GM12864 (cell line): Measurements from ENCODE around the gene PAX3.

ENCODE experiments used
- DNase-seq: peaks from one replicate; pipeline ENCODE4 v3.0.0-alpha.2; 2011; ENCODE audit warnings: low read depth
- H3K4me3 ChIP-seq: 2 replicates; pipeline ENCODE4 v1.5.1; 2011; ENCODE audit warnings: mild to moderate bottlenecking, low read depth, low read length, control low read depth
- TF ChIP-seq, protein P1 (sequence below): IDR thresholded peaks from 2 replicates; pipeline ENCODE4 v1.5.1; 2011; ENCODE audit warnings: low read depth, mild to moderate bottlenecking, moderate library complexity, low read length, control low read depth, inconsistent platforms; ENCODE audit errors: missing control alignments

PAX3 gene

DNA sequence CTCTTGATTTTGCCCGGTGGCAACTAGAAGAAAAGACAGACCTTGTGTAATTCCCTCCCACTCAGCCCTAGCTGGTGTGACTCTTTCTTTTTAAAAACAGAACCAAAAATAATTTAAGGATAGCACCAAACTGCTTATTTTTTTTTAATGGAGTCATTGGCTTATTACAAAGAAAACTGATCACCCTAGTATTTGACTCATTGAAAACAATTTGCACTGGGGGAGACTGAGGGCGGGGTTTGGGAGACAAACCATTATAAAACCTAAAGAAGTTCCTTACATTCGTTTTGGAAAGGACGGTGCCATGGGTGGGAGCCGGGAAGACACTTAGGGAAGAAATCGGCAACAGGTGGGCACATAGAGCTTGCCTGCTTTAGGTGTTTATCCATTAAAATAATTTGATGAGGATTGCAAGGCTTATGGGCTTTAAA, 2.5 kb downstream of the PAX3 start:
- no peak for DNase-seq
- H3K4me3 ChIP-seq = no peak overlapping the region
- TF ChIP-seq, protein P1, sequence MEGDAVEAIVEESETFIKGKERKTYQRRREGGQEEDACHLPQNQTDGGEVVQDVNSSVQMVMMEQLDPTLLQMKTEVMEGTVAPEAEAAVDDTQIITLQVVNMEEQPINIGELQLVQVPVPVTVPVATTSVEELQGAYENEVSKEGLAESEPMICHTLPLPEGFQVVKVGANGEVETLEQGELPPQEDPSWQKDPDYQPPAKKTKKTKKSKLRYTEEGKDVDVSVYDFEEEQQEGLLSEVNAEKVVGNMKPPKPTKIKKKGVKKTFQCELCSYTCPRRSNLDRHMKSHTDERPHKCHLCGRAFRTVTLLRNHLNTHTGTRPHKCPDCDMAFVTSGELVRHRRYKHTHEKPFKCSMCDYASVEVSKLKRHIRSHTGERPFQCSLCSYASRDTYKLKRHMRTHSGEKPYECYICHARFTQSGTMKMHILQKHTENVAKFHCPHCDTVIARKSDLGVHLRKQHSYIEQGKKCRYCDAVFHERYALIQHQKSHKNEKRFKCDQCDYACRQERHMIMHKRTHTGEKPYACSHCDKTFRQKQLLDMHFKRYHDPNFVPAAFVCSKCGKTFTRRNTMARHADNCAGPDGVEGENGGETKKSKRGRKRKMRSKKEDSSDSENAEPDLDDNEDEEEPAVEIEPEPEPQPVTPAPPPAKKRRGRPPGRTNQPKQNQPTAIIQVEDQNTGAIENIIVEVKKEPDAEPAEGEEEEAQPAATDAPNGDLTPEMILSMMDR = no peak

DNA sequence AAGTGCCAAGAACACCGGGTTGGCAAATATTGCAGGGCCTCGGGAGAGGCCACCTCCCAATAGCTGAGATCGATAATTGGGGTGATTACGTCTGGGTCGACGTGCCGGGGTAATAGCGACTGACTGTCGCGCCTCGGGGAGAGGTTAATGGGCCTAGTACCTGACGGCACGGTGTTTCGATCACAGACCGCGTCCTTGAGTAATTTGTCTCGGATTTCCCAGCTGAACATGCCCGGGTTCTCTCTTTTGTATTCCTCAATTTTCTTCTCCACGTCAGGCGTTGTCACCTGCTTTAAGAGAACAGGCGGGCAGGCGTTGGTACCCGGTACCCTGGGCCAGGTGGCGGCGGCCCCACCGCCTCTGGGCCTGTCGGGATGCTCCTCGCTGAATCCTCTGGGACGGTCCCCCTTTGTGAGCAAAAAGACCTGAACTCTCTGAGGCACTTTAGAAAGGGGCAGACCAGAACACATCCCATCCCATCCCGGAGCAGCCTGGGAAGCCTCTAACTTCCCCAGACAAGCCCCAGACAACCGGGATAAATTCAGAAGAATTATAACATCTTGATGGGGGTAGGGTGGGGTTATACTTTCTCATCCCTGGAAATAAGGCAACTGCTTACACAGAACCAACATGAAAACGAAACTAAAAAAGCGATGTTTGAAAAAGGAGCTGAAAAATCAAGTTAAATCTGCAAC, 3.3 kb downstream of the PAX3 start:
- H3K4me3 ChIP-seq = no peak overlapping the region
- no peak for DNase-seq
- TF ChIP-seq, protein P1 = no peak

DNA sequence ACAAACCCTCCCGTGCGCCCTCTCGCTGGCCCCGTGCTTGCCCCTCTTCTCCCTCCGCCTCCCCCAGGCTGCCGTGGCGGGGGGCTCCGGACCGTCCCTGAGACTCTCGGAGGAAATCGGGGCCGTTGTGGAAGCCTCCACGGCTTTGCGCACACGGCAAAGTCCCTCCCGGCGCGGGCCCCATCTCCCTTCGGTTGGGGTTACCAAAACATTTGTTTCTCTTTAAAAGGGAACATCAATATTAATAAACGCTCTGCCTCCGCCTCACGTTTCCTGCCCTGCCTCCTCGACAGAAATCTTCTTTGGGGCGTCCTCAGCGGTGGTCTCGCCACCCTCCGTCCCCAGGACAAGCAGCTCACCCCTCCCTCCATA, 3.8 kb downstream of the PAX3 start:
- TF ChIP-seq, protein P1 = no peak
- no peak for DNase-seq
- H3K4me3 ChIP-seq = no peak overlapping the region

DNA sequence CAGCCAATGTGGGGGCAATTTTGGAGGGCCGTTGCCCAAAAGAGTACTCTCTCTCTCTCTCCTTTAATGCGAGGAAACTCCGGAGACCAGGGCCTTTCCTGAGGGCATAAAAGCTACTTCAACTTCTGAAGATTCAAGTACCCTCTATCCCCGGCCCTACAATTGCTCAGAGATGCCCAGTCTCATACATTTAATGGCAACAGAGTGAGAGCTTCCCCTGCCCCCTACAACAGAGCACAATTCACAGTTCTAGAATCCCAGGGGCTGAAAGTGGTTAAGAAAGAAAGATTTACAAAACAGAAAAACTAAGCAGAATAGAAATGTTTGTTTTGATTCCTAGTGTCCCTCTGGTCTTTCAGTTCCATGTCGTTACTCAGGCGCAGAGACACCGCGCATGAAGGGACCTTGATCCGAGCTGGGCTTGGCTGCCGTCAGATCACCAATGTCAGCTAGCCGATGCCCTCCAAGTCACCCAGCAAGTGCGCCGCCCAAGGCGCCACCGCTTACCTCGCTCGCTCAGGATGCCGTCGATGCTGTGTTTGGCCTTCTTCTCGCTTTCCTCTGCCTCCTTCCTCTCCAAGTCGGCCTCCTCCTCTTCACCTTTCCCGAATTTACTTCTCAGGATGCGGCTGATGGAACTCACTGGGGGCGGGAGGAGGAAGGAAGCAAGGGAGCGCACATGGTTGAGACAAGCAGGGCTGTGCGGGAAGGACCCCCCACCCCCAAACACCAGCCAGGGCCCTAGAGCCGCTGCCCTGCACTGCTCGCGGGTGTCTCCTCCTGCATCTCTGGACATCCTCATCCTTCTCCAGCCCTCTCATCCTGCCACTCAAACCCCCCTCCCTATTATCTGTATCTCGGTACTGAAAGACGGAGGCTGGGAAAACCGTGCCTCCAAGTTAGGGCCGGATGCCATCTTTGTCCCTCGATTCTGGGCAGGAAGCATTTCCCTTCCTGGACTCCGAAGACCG, 4.9 kb downstream of the PAX3 start:
- H3K4me3 ChIP-seq = no peak overlapping the region
- TF ChIP-seq, protein P1 = no peak
- no peak for DNase-seq

DNA sequence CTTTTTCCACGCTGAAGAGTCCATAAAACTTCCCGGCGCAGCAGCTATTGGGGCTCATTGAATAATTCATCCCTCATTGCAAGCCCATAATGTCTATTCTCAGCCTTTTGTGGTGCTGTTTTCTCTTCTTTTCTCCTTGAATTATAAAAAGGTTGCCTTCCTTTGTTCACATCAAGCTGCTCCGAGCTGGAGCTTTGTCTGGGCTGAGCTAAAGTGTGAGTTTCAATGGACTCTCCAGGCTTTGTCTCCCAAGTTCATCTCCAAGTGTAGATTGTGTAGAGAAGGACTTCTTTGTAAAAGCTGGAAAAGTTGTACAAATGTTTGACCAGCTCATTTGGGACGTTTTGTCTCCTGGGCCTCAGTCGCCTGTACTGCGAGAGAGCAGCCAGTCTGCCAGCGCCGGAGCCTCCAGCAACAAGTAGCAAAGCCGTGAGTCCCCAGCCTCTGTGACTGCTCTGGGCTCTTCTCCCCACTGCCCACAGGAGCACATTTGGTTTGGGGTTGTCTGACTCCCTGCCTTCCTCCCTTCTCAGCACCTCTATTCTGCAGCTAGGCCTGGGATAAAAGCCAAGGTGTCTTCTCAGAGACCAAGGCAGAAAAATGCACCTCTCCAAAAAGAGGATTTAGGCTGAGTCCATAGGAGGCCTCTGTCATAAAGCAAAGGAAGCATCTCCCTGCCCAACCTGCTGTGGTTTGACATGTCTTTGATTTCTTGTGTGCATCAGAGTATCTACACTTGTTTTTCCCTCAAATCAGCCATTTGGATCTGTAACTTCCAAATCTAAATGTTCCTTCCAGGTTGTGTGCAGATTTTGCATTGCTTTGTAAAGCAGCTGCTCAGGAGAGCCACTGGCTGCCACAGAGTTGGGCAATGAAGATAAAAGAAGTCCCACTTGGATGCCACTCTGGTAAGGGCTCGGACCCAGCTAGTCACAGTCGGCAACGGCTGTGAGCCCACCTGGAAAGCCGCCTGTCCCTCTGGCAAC, 6.4 kb downstream of the PAX3 start:
- H3K4me3 ChIP-seq = no peak overlapping the region
- TF ChIP-seq, protein P1 = no peak
- DNase-seq = no peak

DNA sequence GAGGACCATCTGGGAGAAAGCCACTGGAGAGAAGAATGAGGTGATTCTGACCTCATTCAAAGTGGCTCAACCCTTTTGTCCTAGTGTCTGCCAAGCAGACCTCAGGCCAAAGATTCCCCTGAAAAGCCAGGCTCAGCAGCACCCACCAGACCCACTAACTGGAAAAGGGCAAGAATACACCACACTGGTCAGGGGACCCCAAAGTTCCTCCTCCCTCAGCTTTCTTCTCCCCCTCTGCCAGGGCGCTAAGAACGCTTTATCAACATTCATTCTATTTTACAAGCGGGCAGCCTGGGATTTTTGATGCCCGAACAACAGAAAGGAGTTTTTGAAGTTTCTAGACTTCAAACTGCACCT, 7.3 kb downstream of the PAX3 start:
- no peak for DNase-seq
- TF ChIP-seq, protein P1 = no peak
- no peak overlapping the region for H3K4me3 ChIP-seq
